ENCODE results near the gene GUK1. TPM values are rescaled to one million over a fixed set of nuclear protein-coding genes. Genes with fewer than 3 reads are reported as not detected.

The GUK1 gene
- total RNA-seq, 2 donors from 2014 or later = 130 to 148 TPM

- Mint-ChIP-seq H3K4me1 (ENCODE audit: low read depth) (peaks cover 35% of the 10 kb centered on the region), H3K9me3 (peaks cover 0 to 7% of the 10 kb centered on the region in 2 donors), H3K36me3 (ENCODE audit: insufficient read depth in 2 of 2) (peaks cover 14 to 33% of the 10 kb centered on the region in 2 donors), H3K27ac (no peak overlapping the region), H3K27me3 (ENCODE audit: low read depth) (no peaks in the 10 kb centered on the region), H3K4me3 (no peak overlapping the region)
- no peak for ATAC-seq (replicated peaks in 1 of 2)
- no peak for DNase-seq
Observed at GRCh38 chr1:228098323-228098931, 41.7 kb upstream of the GUK1 start.

- ATAC-seq (replicated peaks in 1 of 2) (no peak), DNase-seq (no peak)
- H3K4me3 Mint-ChIP-seq = no peak overlapping the region
- H3K9me3 Mint-ChIP-seq = peaks cover 0 to 5% of the 10 kb centered on the region in 2 donors
- no peak overlapping the region for H3K27ac Mint-ChIP-seq
- H3K27me3 Mint-ChIP-seq (ENCODE audit: low read depth) = no peaks in the 10 kb centered on the region
- H3K4me1 Mint-ChIP-seq (ENCODE audit: low read depth) = peaks cover 43% of the 10 kb centered on the region
- H3K36me3 Mint-ChIP-seq (ENCODE audit: insufficient read depth in 2 of 2) = peaks cover 12 to 26% of the 10 kb centered on the region in 2 donors
Observed at GRCh38 chr1:228099331-228099732, 40.7 kb upstream of the GUK1 start.

- DNase-seq = no peak
- Mint-ChIP-seq H3K27ac (peak overlapping the region; percentile 23), H3K4me3 (peak overlapping the region; percentile 73 to 94), H3K9me3 (no peaks in the 10 kb centered on the region), H3K36me3 (ENCODE audit: insufficient read depth in 2 of 2) (peaks cover 0 to 10% of the 10 kb centered on the region in 2 donors), H3K4me1 (ENCODE audit: low read depth) (peaks cover 44% of the 10 kb centered on the region), H3K27me3 (ENCODE audit: low read depth) (no peaks in the 10 kb centered on the region)
- no peak for ATAC-seq (replicated peaks in 1 of 2)
Observed at GRCh38 chr1:228100822-228101613, 39.1 kb upstream of the GUK1 start.

GRCh38 chr1:228101614-228101993, 38.5 kb upstream of the GUK1 start:
- Mint-ChIP-seq H3K27ac (peak overlapping the region; percentile 23), H3K4me1 (ENCODE audit: low read depth) (peaks cover 43% of the 10 kb centered on the region), H3K27me3 (ENCODE audit: low read depth) (no peaks in the 10 kb centered on the region), H3K36me3 (ENCODE audit: insufficient read depth in 2 of 2) (peaks cover 0 to 10% of the 10 kb centered on the region in 2 donors), H3K4me3 (peak overlapping the region; percentile 73 to 94), H3K9me3 (no peaks in the 10 kb centered on the region)
- ATAC-seq (replicated peaks in 1 of 2) (peak in 1 of 2 donors; percentile 3), DNase-seq (no peak)

GRCh38 chr1:228101994-228102790, 37.9 kb upstream of the GUK1 start:
- Mint-ChIP-seq H3K4me1 (ENCODE audit: low read depth) (peaks cover 47% of the 10 kb centered on the region), H3K36me3 (ENCODE audit: insufficient read depth in 2 of 2) (peaks cover 0 to 10% of the 10 kb centered on the region in 2 donors), H3K9me3 (no peaks in the 10 kb centered on the region), H3K4me3 (peak overlapping the region; percentile 73 to 94), H3K27ac (peak overlapping the region; percentile 28), H3K27me3 (ENCODE audit: low read depth) (no peaks in the 10 kb centered on the region)
- peak; percentile 56 to 57 for ATAC-seq (replicated peaks in 1 of 2)
- DNase-seq = peak; percentile 71 to 76

GRCh38 chr1:228102791-228103620, 37.1 kb upstream of the GUK1 start, which contains the start of gene C1orf35:
Gene C1orf35 (minus strand): TSS chr1:228103325. CDS start chr1:228103227, 98 bp downstream.
- ATAC-seq (replicated peaks in 1 of 2) (peak; percentile 82 to 84), DNase-seq (peak; percentile 95 to 96)
- Mint-ChIP-seq H3K4me1 (ENCODE audit: low read depth) (peaks cover 48% of the 10 kb centered on the region), H3K9me3 (no peaks in the 10 kb centered on the region), H3K27ac (peak within 1 kb of the TSS; percentile 39), H3K27me3 (ENCODE audit: low read depth) (no peaks in the 10 kb centered on the region), H3K4me3 (peak within 1 kb of the TSS; percentile 73 to 94), H3K36me3 (ENCODE audit: insufficient read depth in 2 of 2) (peaks cover 0 to 8% of the 10 kb centered on the region in 2 donors)

GRCh38 chr1:228104526-228105269, 35.4 kb upstream of the GUK1 start:
- Mint-ChIP-seq H3K4me1 (ENCODE audit: low read depth) (peaks cover 49% of the 10 kb centered on the region), H3K9me3 (no peaks in the 10 kb centered on the region), H3K36me3 (ENCODE audit: insufficient read depth in 2 of 2) (peaks cover 0 to 2% of the 10 kb centered on the region in 2 donors), H3K27ac (peak overlapping the region; percentile 60), H3K4me3 (peak overlapping the region; percentile 73 to 94), H3K27me3 (ENCODE audit: low read depth) (no peaks in the 10 kb centered on the region)
- ATAC-seq (replicated peaks in 1 of 2) = no peak
- DNase-seq = no peak

- no peak for DNase-seq
- H3K4me1 Mint-ChIP-seq (ENCODE audit: low read depth) = peaks cover 51% of the 10 kb centered on the region
- H3K27me3 Mint-ChIP-seq (ENCODE audit: low read depth) = no peaks in the 10 kb centered on the region
- peaks cover 0 to 4% of the 10 kb centered on the region in 2 donors for H3K36me3 Mint-ChIP-seq (ENCODE audit: insufficient read depth in 2 of 2)
- ATAC-seq (replicated peaks in 1 of 2) = no peak
- H3K9me3 Mint-ChIP-seq = no peaks in the 10 kb centered on the region
- H3K4me3 Mint-ChIP-seq = no peak overlapping the region
- H3K27ac Mint-ChIP-seq = no peak overlapping the region
Observed at GRCh38 chr1:228105270-228105995, 34.6 kb upstream of the GUK1 start.

- Mint-ChIP-seq H3K9me3 (no peaks in the 10 kb centered on the region), H3K4me3 (no peak overlapping the region), H3K4me1 (ENCODE audit: low read depth) (peaks cover 56% of the 10 kb centered on the region), H3K27me3 (ENCODE audit: low read depth) (no peaks in the 10 kb centered on the region), H3K36me3 (ENCODE audit: insufficient read depth in 2 of 2) (peaks cover 0 to 4% of the 10 kb centered on the region in 2 donors), H3K27ac (no peak overlapping the region)
- no peak for DNase-seq
- ATAC-seq (replicated peaks in 1 of 2) = no peak
Observed at GRCh38 chr1:228105996-228106799, 33.9 kb upstream of the GUK1 start.

GRCh38 chr1:228106800-228107054, 33.4 kb upstream of the GUK1 start:
- Mint-ChIP-seq H3K27ac (no peak overlapping the region), H3K9me3 (no peaks in the 10 kb centered on the region), H3K27me3 (ENCODE audit: low read depth) (no peaks in the 10 kb centered on the region), H3K36me3 (ENCODE audit: insufficient read depth in 2 of 2) (peaks cover 0 to 4% of the 10 kb centered on the region in 2 donors), H3K4me3 (no peak overlapping the region), H3K4me1 (ENCODE audit: low read depth) (peaks cover 51% of the 10 kb centered on the region)
- DNase-seq = no peak
- ATAC-seq (replicated peaks in 1 of 2) = no peak

GRCh38 chr1:228107636-228108035, 32.4 kb upstream of the GUK1 start:
- H3K27me3 Mint-ChIP-seq (ENCODE audit: low read depth) = no peaks in the 10 kb centered on the region
- DNase-seq (no peak), ATAC-seq (replicated peaks in 1 of 2) (no peak)
- H3K9me3 Mint-ChIP-seq = no peaks in the 10 kb centered on the region
- peak overlapping the region; percentile 93 to 94 for H3K4me3 Mint-ChIP-seq
- H3K27ac Mint-ChIP-seq = no peak overlapping the region
- peaks cover 51% of the 10 kb centered on the region for H3K4me1 Mint-ChIP-seq (ENCODE audit: low read depth)
- peaks cover 0 to 4% of the 10 kb centered on the region in 2 donors for H3K36me3 Mint-ChIP-seq (ENCODE audit: insufficient read depth in 2 of 2)

Data from activated T-cell treated with anti-CD3 and anti-CD28 coated beads, Interleukin-2, amount 50 U/mL, for 72 hours (primary cell).